Skeletal muscle tissue (tissue), 4 donors: ENCODE data around the gene SPEN. TPM values are rescaled to one million over a fixed set of nuclear protein-coding genes. Genes with fewer than 3 reads are reported as not detected.

ENCODE experiments used
- H3K27ac ChIP-seq: one replicate; pipeline ENCODE4 v1.7.0; 2013; ENCODE audit warnings: mild to moderate bottlenecking, low read depth, low read length, inconsistent platforms
- H3K27me3 ChIP-seq, 3 donors: one replicate each; pipeline ENCODE4 v1.7.0; 2013; ENCODE audit warnings: low read length in 3 of 3; ENCODE audit not compliant: control insufficient read depth in 3 of 3, insufficient read depth in 3 of 3
- H3K36me3 ChIP-seq, 3 donors: one replicate each; pipeline ENCODE4 v1.7.0; 2013; ENCODE audit warnings: low read length in 3 of 3; ENCODE audit not compliant: control insufficient read depth in 3 of 3, insufficient read depth in 3 of 3
- H3K4me1 ChIP-seq, 3 donors: one replicate each; pipeline ENCODE4 v1.7.0; 2013; ENCODE audit warnings: low read length in 3 of 3, mild to moderate bottlenecking in 3 of 3; ENCODE audit not compliant: control insufficient read depth in 3 of 3, insufficient read depth in 3 of 3
- H3K4me3 ChIP-seq, 3 donors: one replicate each; pipeline ENCODE4 v1.7.0; 2013; ENCODE audit warnings: low read length in 3 of 3
- H3K9ac ChIP-seq, 3 donors: one replicate each; pipeline ENCODE4 v1.7.0; 2013; ENCODE audit warnings: low read length in 3 of 3, mild to moderate bottlenecking in 3 of 3, moderate library complexity in 2 of 3, low read depth in 1 of 3
- H3K9me3 ChIP-seq, 3 donors: one replicate each; pipeline ENCODE4 v1.7.0; 2013; ENCODE audit warnings: low read length in 3 of 3; ENCODE audit not compliant: control insufficient read depth in 3 of 3
- total RNA-seq: library from RNA; depleted of rRNA; stranded (reverse); fragments of >200 nt; gene quantifications from one replicate; pipeline ENCODE4 v1.2.3, GENCODE V29; 2014
- donor health status: Osteomylitis.

The SPEN gene
- total RNA-seq, 1 donor from 2014 or later = 21.4 TPM

- Histone ChIP-seq H3K9me3 (no peaks in the 10 kb centered on the region), H3K27ac (no peak overlapping the region), H3K27me3 (no peaks in the 10 kb centered on the region), H3K4me3 (no peak overlapping the region), H3K9ac (no peak overlapping the region), H3K4me1 (peaks cover 7 to 22% (median 16%) of the 10 kb centered on the region in 3 donors), H3K36me3 (peaks cover 77 to 85% (median 78%) of the 10 kb centered on the region in 3 donors)
These were observed 92.9 kb downstream of the SPEN start for GRCh38 chr1:15940110-15941043.

DNA sequence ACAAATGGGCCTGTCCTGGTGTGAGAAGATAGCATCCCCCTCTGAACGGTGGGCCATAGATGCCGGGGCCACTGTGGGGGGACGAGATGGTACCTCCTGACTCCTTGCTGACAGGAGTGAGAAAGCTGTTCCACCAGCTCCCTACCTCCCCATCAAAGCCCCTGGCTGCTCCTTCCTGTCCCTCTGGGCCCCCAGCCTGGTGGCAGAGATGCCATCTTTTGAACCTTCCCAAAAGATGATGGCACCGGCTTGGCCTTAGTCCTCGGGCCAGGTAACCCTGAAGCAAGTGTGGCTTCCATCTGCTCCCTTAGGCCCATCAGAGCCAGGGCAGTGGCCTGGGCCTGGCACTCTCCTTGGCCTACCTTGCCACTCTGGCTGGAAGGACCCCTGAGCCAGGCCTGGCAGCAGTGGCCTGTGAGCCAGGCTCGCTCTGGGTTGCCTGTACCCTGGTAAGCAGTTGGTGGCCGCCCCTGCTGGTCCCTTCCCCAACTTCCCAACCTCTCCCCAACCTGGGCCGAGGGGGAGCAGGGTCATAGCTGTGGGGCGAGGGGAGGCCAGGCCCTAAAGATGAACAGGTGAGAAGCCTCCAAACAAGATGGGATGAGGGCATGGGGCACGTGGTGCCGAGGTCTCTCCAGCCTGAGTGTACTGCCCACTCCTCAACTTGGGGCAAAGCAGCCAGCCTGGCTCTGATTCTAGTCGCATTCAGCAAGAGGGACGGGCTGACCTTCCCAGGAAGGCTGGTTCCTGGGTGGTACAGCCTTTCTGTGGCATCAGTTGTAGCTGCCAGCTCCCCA, 93.7 kb downstream of the SPEN start:
- peak overlapping the region; percentile 71 for H3K27ac ChIP-seq
- peaks cover 78 to 86% (median 82%) of the 10 kb centered on the region in 3 donors for H3K36me3 ChIP-seq
- no peaks in the 10 kb centered on the region for H3K27me3 ChIP-seq
- peaks cover 7 to 22% (median 16%) of the 10 kb centered on the region in 3 donors for H3K4me1 ChIP-seq
- no peaks in the 10 kb centered on the region for H3K9me3 ChIP-seq
- H3K9ac ChIP-seq = peak overlapping the region in 2 of 3 donors; percentile 4 to 33
- no peak overlapping the region for H3K4me3 ChIP-seq

DNA sequence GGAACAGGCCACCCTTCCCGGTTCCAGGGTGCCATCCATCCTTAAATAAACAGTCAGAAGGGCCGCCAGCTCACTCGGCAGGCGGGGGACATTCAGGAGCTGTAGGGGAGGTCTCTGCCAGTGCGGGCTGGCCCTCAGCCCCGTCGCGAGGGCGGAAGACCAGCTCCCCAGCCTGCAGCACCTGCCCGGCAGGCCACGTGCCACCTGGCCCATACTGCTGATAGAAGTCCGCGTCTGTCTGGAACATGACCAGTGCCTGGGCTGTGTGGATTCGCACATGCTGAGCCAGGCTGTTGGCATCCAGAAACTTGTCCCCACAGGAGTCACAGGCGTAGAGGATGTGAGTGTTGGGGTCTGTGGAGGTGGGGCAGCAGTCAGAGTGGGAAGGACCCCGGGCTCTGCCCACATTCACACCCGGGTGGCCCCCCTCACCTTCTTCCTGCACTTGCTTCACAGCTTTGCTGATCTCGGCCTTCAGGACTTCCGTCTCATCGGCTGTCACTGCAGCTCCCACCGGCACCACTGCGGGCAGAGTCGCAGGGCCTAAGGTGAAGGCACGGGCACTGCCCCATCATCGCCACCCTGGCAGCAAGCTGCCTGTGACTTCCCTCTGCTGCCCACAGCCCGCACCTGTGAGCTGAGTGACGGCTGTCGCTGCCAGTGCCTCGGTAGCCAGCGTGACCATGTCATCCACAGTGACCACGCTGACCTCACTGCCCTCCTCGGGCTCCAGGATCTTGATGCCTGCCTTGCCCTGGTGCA, 94.6 kb downstream of the SPEN start:
- H3K27ac ChIP-seq = peak overlapping the region; percentile 71
- H3K4me1 ChIP-seq = peaks cover 7 to 24% (median 16%) of the 10 kb centered on the region in 3 donors
- H3K4me3 ChIP-seq = no peak overlapping the region
- peaks cover 80 to 87% (median 83%) of the 10 kb centered on the region in 3 donors for H3K36me3 ChIP-seq
- H3K9me3 ChIP-seq = no peaks in the 10 kb centered on the region
- H3K27me3 ChIP-seq = no peaks in the 10 kb centered on the region
- H3K9ac ChIP-seq = peak overlapping the region in 2 of 3 donors; percentile 4 to 33

GRCh38 chr1:15942661-15943327, 95.3 kb downstream of the SPEN start:
- Histone ChIP-seq H3K4me1 (peaks cover 7 to 29% (median 16%) of the 10 kb centered on the region in 3 donors), H3K36me3 (peaks cover 80 to 86% (median 82%) of the 10 kb centered on the region in 3 donors), H3K4me3 (no peak overlapping the region), H3K9ac (peak overlapping the region in 1 of 3 donors; percentile 33), H3K9me3 (no peaks in the 10 kb centered on the region), H3K27me3 (no peaks in the 10 kb centered on the region), H3K27ac (no peak overlapping the region)

- Histone ChIP-seq H3K9ac (no peak overlapping the region), H3K4me3 (no peak overlapping the region), H3K4me1 (peaks cover 13 to 36% (median 22%) of the 10 kb centered on the region in 3 donors), H3K36me3 (peaks cover 79 to 85% (median 79%) of the 10 kb centered on the region in 3 donors), H3K9me3 (no peaks in the 10 kb centered on the region), H3K27me3 (no peaks in the 10 kb centered on the region), H3K27ac (no peak overlapping the region)
These were observed 96.0 kb downstream of the SPEN start for GRCh38 chr1:15943328-15943991.

DNA sequence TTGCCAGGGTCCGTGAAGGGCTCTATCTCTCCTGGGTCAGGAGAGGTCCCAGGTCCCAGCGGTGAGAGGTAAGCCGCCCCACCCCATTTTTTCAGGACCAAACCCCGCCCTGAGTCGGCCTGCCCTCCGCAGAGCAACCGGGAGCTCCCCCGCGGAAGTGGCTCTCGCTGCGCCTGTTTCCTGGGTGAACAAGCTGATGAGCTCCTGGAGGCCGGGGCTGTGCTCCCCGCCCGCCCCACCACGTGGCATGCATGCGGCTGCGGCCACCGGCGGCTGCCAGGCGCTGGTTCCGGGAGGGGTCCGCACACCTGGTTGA, 96.4 kb downstream of the SPEN start:
- H3K9ac ChIP-seq = no peak overlapping the region
- peaks cover 74 to 80% (median 75%) of the 10 kb centered on the region in 3 donors for H3K36me3 ChIP-seq
- H3K4me1 ChIP-seq = peaks cover 18 to 41% (median 27%) of the 10 kb centered on the region in 3 donors
- H3K9me3 ChIP-seq = no peaks in the 10 kb centered on the region
- no peak overlapping the region for H3K4me3 ChIP-seq
- H3K27ac ChIP-seq = no peak overlapping the region
- no peaks in the 10 kb centered on the region for H3K27me3 ChIP-seq

DNA sequence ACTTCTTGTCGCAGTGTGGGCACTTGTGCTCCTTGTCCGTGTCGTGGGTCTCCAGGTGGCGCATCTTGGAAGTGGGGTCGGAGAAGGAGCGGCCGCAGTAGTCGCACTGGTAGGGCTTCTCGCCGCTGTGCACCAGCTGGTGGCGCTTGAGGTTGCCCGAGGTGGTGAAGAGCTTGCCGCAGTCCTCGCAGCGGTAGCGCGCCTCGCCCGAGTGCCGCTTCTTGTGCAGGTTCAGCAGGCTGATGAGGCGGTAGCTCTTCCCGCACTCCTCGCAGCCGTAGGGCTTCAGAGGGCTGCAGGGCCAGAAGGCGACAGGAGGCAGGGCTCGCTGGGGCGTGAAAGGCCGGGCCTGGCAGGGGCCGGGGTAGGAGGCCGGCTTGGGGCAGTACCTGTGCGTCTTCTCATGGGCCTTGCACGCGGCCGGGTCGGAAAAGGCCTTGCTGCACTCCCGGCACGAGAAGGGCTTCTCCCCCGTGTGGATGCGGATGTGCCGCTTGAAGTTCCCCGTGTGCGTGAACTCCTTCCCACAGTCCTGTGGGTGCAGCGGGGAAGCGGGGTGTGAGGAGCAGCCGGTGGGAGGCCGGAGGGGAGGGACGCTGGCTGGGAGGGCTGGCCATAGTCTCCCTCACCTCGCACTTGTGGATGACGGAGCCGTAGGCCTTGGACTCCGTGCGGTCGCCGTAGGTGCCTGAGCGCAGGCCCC, 97.0 kb downstream of the SPEN start:
- peaks cover 23 to 46% (median 32%) of the 10 kb centered on the region in 3 donors for H3K4me1 ChIP-seq
- no peaks in the 10 kb centered on the region for H3K27me3 ChIP-seq
- H3K9me3 ChIP-seq = no peaks in the 10 kb centered on the region
- no peak overlapping the region for H3K9ac ChIP-seq
- peaks cover 69 to 75% (median 71%) of the 10 kb centered on the region in 3 donors for H3K36me3 ChIP-seq
- no peak overlapping the region for H3K27ac ChIP-seq
- H3K4me3 ChIP-seq = no peak overlapping the region

- H3K4me3 ChIP-seq = no peak overlapping the region
- peaks cover 64 to 69% (median 69%) of the 10 kb centered on the region in 3 donors for H3K36me3 ChIP-seq
- no peak overlapping the region for H3K27ac ChIP-seq
- H3K27me3 ChIP-seq = no peaks in the 10 kb centered on the region
- H3K9ac ChIP-seq = no peak overlapping the region
- peaks cover 30 to 53% (median 40%) of the 10 kb centered on the region in 3 donors for H3K4me1 ChIP-seq
- H3K9me3 ChIP-seq = no peaks in the 10 kb centered on the region
These were observed 97.7 kb downstream of the SPEN start for GRCh38 chr1:15945011-15945831.
